ENCODE results near the gene OR2L5.

Gene OR2L5

DNA sequence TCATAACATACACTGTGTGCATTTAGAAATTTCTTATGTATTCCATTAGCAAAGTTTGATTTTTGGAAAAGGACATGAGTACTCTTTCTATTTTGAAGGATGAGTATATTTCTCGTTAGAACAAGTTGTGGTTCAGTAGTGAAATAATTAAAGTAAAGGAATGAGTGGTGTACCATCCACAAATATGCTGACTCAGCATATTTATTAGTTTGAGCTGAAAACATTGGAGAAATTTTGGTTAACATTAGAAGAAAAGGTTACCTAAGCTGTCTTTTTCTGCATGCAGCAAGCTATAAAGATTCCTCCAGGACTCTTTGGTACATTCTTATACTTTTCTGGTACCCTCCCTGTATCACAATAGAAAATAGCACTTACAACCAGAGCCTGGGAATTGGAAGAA lies 5.7 kb upstream of the OR2L5 start:
- CTCF ChIA-PET, result no interaction called here
- DNase-seq (ENCODE audit: extremely low spot score), result no peak

DNA sequence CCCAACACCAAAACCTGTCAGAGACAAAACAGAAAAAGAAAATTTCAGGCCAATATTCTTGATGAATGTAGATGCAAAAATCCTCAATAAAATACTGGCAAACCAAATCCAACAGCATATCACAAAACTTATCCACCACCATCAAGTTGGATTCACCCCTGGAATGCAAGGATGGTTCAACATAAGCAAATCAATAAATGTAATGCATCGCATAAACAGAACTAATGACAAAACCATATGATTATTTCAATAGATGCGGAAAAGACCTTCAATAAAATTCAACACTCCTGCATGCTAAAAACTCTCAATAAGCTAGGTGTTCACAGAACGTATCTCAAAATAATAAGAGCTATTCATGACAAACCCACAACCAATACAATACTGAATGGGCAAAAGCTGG lies 3.8 kb upstream of the OR2L5 start:
- no peak for DNase-seq (ENCODE audit: extremely low spot score)
- TF ChIP-seq ARNT (IDR thresholded peaks at IDR 0.05) (no peak), FOXA1 (IDR thresholded peaks at IDR 0.05) (no peak), FOXK2 (IDR thresholded peaks at IDR 0.05) (no peak), NFRKB (IDR thresholded peaks at IDR 0.05) (no peak), ELF4 (IDR thresholded peaks at IDR 0.05) (no peak), FOXM1 (IDR thresholded peaks at IDR 0.05; ENCODE audit: borderline replicate concordance) (no peak), BHLHE40 (IDR thresholded peaks at IDR 0.05; ENCODE audit: borderline replicate concordance) (no peak), SUZ12 (IDR thresholded peaks at IDR 0.05) (no peak), LEF1 (IDR thresholded peaks at IDR 0.05; ENCODE audit: borderline replicate concordance) (no peak), SP1 (IDR thresholded peaks at IDR 0.05) (no peak)
- TF ChIP-seq, protein P1, sequence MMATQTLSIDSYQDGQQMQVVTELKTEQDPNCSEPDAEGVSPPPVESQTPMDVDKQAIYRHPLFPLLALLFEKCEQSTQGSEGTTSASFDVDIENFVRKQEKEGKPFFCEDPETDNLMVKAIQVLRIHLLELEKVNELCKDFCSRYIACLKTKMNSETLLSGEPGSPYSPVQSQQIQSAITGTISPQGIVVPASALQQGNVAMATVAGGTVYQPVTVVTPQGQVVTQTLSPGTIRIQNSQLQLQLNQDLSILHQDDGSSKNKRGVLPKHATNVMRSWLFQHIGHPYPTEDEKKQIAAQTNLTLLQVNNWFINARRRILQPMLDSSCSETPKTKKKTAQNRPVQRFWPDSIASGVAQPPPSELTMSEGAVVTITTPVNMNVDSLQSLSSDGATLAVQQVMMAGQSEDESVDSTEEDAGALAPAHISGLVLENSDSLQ (IDR thresholded peaks at IDR 0.05), result no peak
- CTCF ChIA-PET, result no interaction called here
- POLR2A ChIA-PET, result no interaction called here

More for the DNA sequence above, 5.7 kb upstream of the OR2L5 start:
- POLR2A ChIA-PET, result no interaction called here
- TF ChIP-seq FOXA1 (IDR thresholded peaks at IDR 0.05) (no peak), LEF1 (IDR thresholded peaks at IDR 0.05; ENCODE audit: borderline replicate concordance) (no peak), FOXK2 (IDR thresholded peaks at IDR 0.05) (no peak), ZNF384 (IDR thresholded peaks at IDR 0.05) (no peak), L3MBTL2 (conservative IDR thresholded peaks at IDR 0.05) (no peak), BHLHE40 (IDR thresholded peaks at IDR 0.05; ENCODE audit: borderline replicate concordance) (no peak), NFRKB (IDR thresholded peaks at IDR 0.05) (no peak), SUZ12 (IDR thresholded peaks at IDR 0.05) (no peak), CTBP1 (IDR thresholded peaks at IDR 0.05; ENCODE audit: borderline replicate concordance) (no peak), ARNT (IDR thresholded peaks at IDR 0.05) (no peak), HDGF (IDR thresholded peaks at IDR 0.05; ENCODE audit: borderline replicate concordance) (no peak), TARDBP (IDR thresholded peaks at IDR 0.05) (no peak), ELF4 (IDR thresholded peaks at IDR 0.05) (no peak), SP1 (IDR thresholded peaks at IDR 0.05) (no peak), FOXM1 (IDR thresholded peaks at IDR 0.05; ENCODE audit: borderline replicate concordance) (no peak)
- TF ChIP-seq, protein P1 (IDR thresholded peaks at IDR 0.05), result no peak

DNA sequence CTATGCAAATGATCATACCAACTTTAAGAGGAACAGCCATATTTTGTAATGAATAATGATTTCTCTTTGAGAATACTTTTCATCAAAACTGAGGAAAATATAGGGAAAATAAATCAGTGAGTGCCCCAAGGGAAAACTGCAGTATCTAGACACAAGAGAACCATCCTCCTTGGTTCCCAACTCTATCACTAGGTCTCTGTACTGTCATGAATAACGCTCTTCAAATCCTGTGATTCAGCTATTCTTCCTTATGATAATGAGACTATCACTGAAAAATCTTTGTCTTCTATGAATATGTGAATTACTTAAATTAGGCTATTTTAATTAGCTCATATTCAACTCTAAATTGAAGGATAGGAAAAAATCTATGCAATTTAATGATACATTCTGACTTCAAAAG lies 2.3 kb downstream of the OR2L5 start:
- DNase-seq (ENCODE audit: extremely low spot score), result no peak
- ChIA-PET CTCF (no interaction called here), POLR2A (no interaction called here)
- no peak for TF ChIP-seq CTBP1 (IDR thresholded peaks at IDR 0.05; ENCODE audit: borderline replicate concordance)
- TF ChIP-seq HDGF (IDR thresholded peaks at IDR 0.05; ENCODE audit: borderline replicate concordance), result no peak
- TF ChIP-seq BHLHE40 (IDR thresholded peaks at IDR 0.05; ENCODE audit: borderline replicate concordance), result no peak
- TF ChIP-seq ELF4 (IDR thresholded peaks at IDR 0.05), result no peak
- TF ChIP-seq ZNF384 (IDR thresholded peaks at IDR 0.05), result no peak
- no peak for TF ChIP-seq FOXK2 (IDR thresholded peaks at IDR 0.05)
- TF ChIP-seq SP1 (IDR thresholded peaks at IDR 0.05), result no peak
- TF ChIP-seq, protein P1 (IDR thresholded peaks at IDR 0.05), result no peak
- TF ChIP-seq ARNT (IDR thresholded peaks at IDR 0.05), result no peak
- TF ChIP-seq L3MBTL2 (conservative IDR thresholded peaks at IDR 0.05), result no peak
- no peak for TF ChIP-seq FOXA1 (IDR thresholded peaks at IDR 0.05)
- no peak for TF ChIP-seq LEF1 (IDR thresholded peaks at IDR 0.05; ENCODE audit: borderline replicate concordance)
- TF ChIP-seq SUZ12 (IDR thresholded peaks at IDR 0.05), result no peak
- TF ChIP-seq TARDBP (IDR thresholded peaks at IDR 0.05), result no peak
- no peak for TF ChIP-seq FOXM1 (IDR thresholded peaks at IDR 0.05; ENCODE audit: borderline replicate concordance)
- no peak for TF ChIP-seq NFRKB (IDR thresholded peaks at IDR 0.05)

DNA sequence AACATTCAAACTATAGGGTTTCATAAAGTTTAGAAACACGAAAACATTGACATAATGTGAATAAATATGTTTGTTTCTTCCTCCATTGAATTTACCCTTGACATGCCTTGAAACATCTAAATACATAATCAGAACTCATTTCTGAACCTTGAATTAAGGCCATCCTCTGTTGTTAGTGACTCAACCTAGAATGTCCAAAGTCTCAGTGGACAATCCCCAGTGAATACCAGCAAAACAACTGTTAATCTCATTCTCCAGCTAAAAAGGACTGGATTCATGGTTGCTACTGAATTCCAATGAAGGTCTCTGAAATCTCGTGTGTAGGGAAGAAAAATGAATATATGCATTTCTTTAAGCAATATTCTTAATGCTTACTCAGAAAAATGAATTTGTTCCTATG lies 16.3 kb downstream of the OR2L5 start, which contains the start of gene OR2L2:
Gene OR2L2, plus strand, starts transcription at position 301 of the 400 bp plus-strand sequence. CDS start 8,198 bp downstream, outside the sequence.
- no peak for DNase-seq (ENCODE audit: extremely low spot score)
- CTCF ChIA-PET, result no interaction called here
- no peak for TF ChIP-seq ZNF384 (IDR thresholded peaks at IDR 0.05)
- POLR2A ChIA-PET, result no interaction called here

DNA sequence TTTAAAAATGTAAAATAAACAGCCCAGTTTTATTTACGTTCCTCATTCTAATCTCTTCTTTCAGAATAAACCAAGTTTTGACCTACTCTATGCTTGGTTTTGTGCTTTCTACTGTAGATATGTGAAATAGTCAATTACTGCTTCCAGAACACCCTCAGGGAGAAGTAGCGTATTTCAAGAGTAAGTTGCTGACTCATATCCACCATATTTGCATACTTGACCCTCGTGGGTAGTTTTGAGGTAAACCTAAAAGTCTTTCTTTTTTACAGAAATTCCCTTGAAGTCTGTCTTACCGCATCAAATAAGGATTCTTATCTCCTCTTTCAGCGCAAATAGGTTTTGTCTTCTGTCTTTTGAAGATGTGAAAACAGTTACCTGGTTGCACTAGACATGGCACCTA lies 31.7 kb downstream of the OR2L5 start:
- DNase-seq (ENCODE audit: extremely low spot score), result no peak
- ChIA-PET POLR2A (no interaction called here), CTCF (no interaction called here)
- TF ChIP-seq BHLHE40 (IDR thresholded peaks at IDR 0.05; ENCODE audit: borderline replicate concordance) (no peak), CTBP1 (IDR thresholded peaks at IDR 0.05; ENCODE audit: borderline replicate concordance) (no peak), FOXA1 (IDR thresholded peaks at IDR 0.05) (no peak), NFRKB (IDR thresholded peaks at IDR 0.05) (no peak), L3MBTL2 (conservative IDR thresholded peaks at IDR 0.05) (no peak), HDGF (IDR thresholded peaks at IDR 0.05; ENCODE audit: borderline replicate concordance) (no peak), LEF1 (IDR thresholded peaks at IDR 0.05; ENCODE audit: borderline replicate concordance) (no peak), ARNT (IDR thresholded peaks at IDR 0.05) (no peak)
- TF ChIP-seq, protein P1 (IDR thresholded peaks at IDR 0.05), result no peak

DNA sequence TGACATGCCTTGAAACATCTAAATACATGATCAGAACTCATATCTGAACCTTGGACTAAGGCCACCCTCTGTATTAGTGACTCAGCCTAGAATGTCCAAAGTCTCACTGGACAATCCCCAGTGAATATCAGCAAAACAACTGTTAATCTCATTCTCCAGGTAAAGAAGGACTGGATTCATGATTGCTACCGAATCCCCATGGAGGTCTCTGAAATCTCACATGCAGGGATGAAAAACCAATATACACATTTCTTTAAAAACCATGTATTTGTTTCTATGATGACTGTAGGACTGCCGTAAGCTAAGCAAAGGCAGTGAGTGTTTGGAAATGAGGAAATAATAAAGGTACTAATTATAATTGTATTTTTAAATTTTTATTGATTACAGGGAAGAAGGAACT lies 33.1 kb downstream of the OR2L5 start, which contains the start of gene OR2L3:
Gene OR2L3, plus strand, starts transcription at position 301 of the 400 bp plus-strand sequence. CDS start 13,846 bp downstream, outside the sequence.
- CTCF ChIA-PET, result no interaction called here
- no peak for TF ChIP-seq CTBP1 (IDR thresholded peaks at IDR 0.05; ENCODE audit: borderline replicate concordance)
- no peak for TF ChIP-seq BHLHE40 (IDR thresholded peaks at IDR 0.05; ENCODE audit: borderline replicate concordance)
- no peak for TF ChIP-seq FOXK2 (IDR thresholded peaks at IDR 0.05)
- TF ChIP-seq ARNT (IDR thresholded peaks at IDR 0.05), result no peak
- no peak for TF ChIP-seq ELF4 (IDR thresholded peaks at IDR 0.05)
- no peak for TF ChIP-seq TARDBP (IDR thresholded peaks at IDR 0.05)
- TF ChIP-seq, protein P1 (IDR thresholded peaks at IDR 0.05), result no peak
- no peak for TF ChIP-seq NFRKB (IDR thresholded peaks at IDR 0.05)
- TF ChIP-seq ZNF384 (IDR thresholded peaks at IDR 0.05), result no peak
- no peak for TF ChIP-seq L3MBTL2 (conservative IDR thresholded peaks at IDR 0.05)
- TF ChIP-seq HDGF (IDR thresholded peaks at IDR 0.05; ENCODE audit: borderline replicate concordance), result no peak
- TF ChIP-seq SP1 (IDR thresholded peaks at IDR 0.05), result no peak
- no peak for TF ChIP-seq SUZ12 (IDR thresholded peaks at IDR 0.05)
- POLR2A ChIA-PET, result no interaction called here
- no peak for DNase-seq (ENCODE audit: extremely low spot score)
